HG03565 (cell line): ENCODE results near the gene ZC3HAV1.
"Not testable (repeated sequence)": the region's sequence is repeated elsewhere in the genome, so short reads cannot be mapped to it uniquely, and the experiment has no call there.

ENCODE experiments used
- ATAC-seq: cut with Tn5 transposase; IDR thresholded peaks from one replicate; pipeline ENCODE4 v1.9.1; 2021; ENCODE audit warnings: mild to moderate bottlenecking, moderate library complexity; ENCODE audit not compliant: unreplicated experiment

The ZC3HAV1 gene

DNA sequence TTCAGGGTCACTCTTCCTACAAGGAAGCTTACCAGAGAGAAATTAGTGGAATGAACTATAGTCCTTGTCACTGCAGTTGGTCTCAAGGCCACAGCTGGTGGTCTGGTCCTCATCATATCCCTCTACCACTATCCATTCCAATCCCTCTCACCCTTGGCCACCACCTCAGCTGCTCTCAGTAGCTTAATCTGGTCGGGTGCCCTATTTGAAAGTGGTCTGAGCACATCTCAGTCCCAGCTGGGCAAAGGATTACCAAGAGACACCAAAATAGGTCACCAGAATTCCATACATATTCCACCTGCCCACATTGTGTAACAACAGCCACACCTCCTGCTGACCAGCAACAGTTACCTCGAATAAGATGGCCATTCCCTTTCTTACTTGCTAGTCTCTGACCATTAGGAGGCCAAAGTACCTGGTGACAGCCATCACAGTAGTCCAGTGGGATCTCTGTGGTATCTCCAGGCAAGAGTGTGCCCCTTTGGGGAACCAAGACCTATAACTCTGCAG, 3.3 kb upstream of the ZC3HAV1 start:
- ATAC-seq, result no peak

DNA sequence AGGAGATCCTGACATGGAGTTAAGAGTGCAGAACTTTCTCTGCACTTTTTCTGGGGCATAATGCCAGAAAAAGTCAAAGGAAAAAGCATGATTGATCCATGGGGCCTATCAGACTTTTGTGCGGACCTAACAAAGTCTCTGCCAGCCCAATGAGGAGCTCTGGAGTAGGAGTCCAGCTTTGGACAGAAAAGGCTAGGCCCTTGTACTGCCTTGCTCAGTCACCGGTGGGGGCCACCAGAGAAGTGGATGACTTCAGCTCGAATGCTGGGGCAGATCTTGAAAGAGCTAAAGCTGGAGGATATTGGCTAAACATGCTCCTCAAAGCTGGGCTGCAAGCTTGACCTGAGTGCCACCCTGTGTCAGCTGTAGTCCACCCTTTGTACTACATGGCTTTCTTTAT, 2.8 kb upstream of the ZC3HAV1 start:
- ATAC-seq, result no peak

DNA sequence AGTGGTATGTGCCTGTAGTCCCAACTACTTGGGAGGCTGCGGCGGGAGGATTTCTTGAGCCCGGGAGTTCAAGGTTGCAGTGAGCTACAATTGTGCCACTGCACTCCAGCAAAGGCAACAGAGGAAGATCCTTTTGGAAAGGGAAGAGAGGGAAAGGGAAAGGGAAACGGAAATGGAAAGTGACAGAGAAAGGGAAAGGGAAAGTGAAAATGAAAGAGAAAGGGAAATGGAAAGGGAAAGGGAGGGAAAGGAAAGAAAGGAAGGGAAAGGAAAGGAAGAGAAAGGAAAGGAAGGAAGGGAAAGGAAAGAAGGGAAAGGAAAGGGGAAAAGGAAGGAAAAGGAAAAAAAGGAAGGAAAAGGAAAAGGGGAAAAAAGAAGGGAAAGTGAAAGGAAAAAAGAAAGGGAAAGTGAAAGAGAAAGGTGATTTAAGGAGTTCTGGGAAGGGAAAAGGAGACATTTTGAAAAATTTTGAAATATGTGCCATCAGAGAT, 2.3 kb upstream of the ZC3HAV1 start:
- no peak for ATAC-seq

DNA sequence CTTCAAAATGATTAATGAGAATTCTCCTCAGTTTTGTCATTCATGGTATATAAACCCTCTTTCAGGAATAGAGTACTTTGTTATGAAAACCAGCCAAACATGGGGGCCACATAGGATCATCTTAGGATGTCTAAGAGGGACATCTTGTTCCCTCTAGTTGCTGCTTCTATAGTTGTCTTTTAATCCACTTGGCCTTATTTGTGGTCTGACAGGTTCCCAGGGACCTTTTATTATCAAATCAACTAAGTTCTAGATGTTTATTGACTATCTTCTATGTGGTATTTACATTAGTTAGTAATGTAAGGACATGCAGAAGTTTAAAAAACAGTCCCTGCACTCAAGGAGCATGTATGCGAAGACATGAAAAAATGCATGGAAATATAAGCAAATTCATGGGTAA, 1.6 kb upstream of the ZC3HAV1 start:
- no peak for ATAC-seq

DNA sequence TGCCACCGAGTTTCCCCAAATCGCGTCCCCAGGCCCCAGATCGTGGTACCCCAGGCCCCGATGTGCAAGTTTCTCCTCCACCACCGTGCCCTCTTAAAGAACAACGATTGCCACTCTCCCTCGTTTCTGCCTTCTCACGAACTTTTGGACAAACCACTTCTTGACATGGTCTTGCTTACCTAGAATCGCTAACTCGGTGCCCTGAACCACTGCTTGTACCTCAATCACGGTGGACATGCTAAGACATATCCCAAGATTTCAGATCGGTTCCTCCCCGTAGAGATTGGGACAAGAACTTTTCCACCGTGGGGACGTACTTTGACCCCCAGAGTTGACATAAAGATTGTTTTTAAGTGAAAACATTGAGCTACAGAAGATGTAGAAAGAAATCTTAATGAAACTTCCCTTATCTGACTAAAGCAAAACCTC, 477 bp upstream of the ZC3HAV1 start:
- ATAC-seq, result no peak

DNA sequence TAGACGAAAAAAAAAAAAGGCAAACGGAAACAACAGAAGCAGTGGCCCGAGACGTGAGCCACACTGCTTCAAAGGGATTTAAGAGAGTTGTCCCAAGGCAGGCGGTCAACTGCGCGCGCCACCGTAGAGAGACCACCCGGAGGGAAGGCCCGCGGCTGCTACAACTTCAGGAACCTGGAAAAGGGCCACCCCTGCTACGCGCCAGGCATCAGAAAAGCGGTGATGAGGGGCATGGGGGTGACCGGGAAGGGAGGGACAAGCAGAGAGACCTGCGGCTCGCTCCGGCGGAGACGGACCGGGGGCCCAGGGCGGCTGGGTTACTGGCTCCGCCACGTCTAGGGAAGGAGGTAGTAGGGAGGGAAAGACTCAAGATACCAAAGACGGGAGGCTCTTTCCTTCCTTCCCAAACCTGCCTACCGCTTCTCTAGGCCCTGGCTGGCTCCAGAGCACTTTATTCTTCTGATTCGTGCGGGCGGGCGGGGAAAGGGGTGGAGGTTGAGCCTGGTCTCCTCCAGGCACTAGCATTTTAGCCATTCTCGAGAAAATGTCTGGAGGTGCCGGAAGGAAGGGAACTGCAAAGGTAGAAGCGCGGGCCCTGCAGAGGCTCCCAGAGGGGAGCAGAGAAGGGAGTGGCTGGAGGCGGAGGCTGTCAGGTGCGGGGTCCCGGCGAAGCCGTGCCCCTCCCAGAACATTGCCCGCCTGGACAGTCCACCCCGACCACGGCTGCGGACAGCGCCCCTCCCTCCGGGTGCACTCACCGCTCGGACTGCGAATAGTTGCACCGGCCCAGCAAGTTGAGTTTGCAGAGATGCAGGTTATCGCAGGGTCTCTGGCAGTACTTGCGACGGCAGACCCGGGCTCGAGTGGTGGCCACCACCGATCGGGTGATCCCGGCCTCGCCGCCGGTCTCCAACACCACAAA, 993 bp downstream of the ZC3HAV1 start:
- peak; percentile 1 for ATAC-seq

DNA sequence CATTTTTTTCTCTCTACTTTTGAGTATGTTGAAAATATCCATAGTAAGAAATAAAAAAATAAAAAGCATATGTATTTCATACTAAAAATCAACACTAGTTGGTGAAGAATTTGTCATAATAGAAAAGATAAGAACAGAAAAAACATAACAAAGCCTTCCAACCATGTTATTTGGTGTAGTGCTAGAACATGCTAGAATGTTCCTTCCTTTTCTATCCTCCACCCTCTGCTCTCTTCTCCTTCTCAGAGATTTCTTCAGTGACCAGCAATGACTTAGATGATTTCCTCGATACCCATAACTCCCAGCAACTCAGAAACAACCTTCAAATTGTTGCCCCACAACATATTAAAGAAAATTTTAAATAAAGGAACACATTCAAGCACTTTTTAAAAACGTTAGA, 2.6 kb downstream of the ZC3HAV1 start:
- no peak for ATAC-seq

DNA sequence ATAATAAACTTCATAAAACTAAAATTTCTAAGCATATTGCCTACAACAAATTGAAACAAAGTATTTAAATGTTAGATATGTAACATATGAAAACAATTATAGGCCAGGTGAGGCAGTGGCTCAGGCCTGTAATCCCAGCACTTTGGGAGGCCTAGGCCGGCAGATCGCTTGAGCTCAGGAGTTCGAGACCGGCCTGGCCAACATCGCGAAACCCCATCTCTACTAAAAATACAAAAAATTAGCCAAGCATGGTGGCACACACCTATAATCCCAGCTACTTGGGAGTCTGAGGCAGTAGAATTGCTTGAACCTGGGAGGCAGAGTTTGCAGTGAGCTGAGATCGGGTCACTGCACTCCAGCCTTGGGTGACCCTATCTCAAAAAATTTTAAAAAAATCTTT, 3.3 kb downstream of the ZC3HAV1 start:
- ATAC-seq, result not testable (repeated sequence)

DNA sequence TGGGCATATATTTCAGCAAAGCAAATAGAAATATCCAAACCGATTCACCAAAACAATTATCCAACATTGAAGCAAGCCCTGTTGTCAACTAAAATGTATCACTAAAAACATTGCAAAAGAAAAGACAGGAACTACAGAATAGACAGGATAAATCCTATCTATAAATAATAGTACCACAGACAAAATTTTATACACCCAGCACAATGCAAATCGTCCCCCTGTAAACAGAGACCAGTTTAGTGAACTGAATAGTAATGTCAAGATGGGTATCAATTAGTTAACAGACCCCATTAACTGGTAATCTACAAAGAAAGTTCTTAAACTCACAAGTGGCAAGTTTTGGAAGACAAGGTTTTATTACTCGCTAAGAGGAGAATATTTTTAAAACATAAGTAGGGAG, 4.0 kb downstream of the ZC3HAV1 start:
- ATAC-seq, result no peak

DNA sequence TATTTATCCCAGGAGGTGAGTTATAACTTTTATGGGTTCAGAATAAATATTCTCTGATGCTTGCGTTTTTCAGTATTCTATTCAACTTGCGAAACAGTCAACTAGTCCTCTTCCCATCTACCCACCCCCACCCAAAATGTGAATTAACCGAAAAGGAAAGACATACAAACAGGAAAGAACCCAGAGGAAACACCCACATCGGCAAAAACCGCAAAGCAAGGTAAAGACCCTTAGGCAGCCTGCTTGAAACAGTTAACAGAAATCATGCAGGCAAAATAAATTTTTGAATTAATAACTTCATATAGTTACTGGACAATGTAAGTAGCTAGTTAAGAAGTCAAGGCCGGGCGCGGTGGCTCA, 5.4 kb downstream of the ZC3HAV1 start:
- no peak for ATAC-seq

DNA sequence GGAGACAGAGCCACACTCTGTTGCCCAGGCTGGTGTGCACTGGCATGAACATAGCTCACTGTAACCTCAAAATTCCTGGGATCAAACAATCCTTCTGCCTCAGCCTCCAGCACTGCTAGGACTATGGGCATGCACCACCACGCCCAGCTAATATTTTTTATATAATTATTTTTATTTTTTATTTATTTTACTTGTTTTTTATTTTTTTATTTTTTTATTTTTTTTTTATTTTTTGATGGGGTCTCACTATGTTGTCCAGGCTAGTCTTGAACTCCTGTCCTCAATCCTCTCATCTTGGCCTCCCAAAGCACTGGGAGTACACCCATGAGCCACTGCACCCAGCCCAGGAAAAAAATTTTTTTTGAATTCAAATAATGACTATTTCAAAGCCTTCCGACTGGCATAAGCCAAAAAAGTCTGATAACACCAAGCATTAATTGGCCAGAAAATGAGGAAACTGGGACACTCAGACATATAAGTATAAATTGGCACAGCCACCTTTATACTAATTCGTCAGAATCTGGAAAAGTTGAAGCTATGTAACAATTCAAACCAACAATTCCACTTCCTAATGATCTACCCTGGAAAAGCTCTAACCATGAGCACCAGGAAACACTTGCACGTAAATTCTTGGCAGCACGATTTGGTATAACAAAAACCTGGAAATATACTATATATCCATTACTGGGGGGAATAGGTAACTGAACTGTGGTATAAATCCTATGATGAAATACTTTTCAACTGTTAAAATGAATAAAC, 6.3 kb downstream of the ZC3HAV1 start:
- no peak for ATAC-seq

DNA sequence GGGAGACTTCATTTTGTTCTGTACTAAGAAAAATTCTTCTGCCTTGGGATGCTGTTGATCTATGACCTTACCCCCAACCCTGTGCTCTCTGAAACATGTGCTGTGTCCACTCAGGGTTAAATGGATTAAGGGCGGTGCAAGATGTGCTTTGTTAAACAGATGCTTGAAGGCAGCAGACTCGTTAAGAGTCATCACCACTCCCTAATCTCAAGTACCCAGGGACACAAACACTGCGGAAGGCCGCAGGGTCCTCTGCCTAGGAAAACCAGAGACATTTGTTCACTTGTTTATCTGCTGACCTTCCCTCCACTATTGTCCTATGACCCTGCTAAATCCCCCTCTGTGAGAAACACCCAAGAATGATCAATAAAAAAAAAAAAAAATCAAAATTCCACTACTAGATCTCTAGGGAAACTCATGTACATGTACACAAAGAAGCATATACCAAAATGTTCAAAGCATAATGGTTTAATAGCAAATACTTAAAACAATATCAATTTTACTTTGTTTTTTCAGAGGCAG, 7.8 kb downstream of the ZC3HAV1 start:
- ATAC-seq, result not testable (repeated sequence)

DNA sequence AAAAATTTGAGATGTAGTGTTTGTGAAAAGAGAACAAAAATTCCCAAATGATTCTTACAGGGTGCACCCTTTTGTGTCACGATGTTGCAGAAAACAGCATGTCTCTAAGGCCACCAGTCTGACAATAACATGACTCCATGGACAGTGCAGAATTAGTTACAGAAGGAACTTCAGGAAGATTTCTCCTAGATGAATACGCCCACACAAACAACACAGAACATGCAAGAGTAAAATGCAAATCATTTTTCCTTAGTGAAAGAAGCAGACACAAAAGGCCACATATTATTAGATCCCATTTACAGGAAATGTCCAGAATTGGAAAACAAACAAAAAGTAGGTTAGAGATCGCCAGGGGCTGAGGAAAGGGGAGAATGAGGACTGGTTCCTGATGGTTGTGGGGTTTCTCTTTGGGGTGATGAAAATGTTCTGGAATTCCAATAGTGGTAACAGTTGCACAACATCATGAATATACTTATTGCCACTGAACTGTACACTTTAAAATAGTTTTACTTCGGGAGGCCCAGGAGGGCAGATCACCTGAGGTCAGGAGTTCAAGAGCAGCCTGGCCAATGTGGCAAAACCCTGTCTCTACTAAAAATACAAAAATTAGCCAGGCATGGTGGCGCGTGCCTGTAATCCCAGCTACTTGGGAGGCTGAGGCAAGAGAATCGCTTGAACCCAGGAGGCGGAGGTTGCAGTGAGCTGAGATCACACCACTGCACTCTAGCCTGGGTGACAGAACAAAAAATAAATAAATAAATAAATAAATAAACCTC, 10.2 kb downstream of the ZC3HAV1 start:
- no peak for ATAC-seq

DNA sequence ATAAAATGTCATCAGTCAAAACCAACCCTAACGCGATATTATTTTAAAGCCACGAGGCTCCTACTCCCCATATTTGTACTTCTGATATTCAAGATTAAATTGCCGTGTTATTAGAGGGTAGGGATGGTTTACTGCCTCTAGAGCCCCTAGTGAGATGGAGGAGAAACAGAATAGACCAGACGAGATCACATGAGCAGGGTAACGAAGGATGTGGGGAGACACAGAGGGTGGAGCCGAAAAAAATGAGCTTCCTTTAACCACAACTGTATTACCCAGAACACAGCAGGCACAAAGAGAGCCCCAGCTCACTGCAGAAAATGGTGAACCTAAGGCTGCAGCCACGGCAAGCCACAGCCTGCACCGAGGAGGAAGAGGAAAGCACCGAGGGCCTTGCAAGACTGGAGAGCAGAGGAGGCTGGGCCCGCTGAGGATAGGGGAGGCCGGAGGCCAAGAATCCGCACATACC, 14.3 kb downstream of the ZC3HAV1 start:
- ATAC-seq, result peak; percentile 99

DNA sequence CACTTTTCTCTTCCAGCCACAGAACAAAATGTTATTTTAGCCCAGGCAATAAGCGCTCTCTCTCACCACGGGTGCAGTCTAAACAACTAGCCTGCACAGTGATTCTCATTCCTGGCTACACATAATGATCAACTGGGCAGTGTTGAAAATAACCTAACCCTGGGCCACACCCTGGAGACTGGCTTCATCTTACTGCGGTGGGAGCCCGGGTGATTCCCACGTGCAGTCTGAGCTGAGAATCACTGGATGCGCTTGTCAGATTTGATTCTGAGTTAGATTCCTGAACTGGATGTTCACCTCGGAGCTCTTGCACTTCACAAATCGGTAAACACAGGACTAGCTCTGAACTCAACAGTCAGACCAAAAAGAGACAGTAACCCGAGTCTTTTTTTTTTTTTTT, 14.9 kb downstream of the ZC3HAV1 start:
- no peak for ATAC-seq

DNA sequence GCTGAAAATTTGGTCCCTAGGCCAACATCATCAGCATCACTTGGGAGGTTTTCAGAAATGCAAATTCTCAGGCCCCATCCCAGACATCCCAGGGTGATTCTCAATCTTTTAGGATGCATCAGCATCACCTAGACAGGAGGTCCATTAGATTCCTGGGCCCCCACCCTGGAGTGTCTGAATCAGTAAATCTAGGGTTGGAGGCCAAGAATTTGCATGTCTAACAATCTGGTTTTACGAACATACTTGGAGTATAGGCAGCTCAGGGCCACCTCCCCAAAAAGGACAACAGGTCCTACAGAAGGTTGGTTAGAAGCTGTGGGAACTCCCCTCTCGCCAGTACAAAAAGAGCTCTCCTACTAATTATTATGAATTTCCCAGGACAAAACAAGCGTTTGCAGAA, 15.5 kb downstream of the ZC3HAV1 start:
- ATAC-seq, result no peak

DNA sequence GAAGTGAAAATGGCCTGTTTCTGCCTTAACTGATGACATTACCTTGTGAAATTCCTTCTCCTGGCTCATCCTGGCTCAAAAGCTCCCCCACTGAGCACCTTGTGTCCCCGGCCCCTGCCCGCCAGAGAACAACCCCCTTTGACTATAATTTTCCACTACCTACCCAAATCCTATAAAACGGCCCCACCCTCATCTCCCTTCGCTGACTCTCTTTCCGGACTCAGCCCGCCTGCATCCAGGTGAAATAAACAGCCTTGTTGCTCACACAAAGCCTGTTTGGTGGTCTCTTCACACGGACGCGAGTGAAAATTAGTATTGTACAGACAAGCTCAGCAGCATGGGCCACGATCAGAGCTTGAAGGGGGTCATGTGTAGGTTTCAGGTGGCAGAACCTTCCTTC, 16.0 kb downstream of the ZC3HAV1 start:
- ATAC-seq, result not testable (repeated sequence)

DNA sequence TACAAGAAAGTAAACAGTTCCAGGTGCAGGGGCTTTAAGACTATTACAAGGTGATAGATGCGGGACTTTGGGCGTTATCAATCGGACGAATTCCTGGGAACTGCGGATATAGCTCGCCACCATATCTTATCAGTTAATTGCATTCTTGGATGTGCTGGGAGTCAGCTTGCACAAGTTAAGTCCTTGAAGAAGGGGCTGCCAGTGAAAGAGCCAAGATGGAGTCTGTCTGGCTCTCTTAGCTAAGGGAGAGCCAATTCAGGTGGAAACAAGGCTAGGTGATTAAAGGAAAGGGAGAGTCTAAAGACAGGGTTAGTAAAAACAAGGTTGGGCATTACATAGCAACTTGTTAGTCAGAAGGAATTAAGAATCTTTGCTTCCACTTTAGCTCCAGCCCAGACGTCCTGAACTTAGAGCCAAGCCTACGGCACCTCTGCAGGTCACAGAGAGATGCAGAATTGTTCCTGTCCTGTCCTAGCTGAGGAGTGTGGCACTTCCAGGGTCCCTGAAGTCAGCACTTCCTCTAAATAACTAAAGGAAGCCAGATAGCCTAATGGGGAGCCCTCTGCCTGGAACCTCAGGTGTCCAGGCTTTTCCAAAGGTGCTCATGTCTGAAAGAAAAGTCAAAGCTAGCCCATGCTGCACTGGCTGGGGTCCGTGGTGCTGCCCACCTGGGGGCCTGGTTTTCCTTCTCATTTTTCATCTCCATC, 17.3 kb downstream of the ZC3HAV1 start:
- ATAC-seq, result no peak

DNA sequence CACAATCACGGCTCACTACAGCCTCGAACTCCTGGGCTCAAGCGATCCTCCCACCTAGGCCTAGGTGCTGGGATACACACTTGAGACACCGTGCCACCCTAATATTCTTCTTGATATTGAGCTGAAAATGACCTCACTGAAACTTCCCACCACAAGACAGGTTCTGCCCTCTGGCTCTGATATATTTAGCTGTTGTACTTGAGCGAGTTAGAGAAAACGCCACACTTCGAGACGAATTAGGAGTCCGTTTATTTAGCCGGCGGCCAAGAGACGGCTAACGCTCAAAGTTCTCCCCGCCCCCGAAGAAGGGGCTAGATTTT, 17.9 kb downstream of the ZC3HAV1 start:
- ATAC-seq, result no peak

DNA sequence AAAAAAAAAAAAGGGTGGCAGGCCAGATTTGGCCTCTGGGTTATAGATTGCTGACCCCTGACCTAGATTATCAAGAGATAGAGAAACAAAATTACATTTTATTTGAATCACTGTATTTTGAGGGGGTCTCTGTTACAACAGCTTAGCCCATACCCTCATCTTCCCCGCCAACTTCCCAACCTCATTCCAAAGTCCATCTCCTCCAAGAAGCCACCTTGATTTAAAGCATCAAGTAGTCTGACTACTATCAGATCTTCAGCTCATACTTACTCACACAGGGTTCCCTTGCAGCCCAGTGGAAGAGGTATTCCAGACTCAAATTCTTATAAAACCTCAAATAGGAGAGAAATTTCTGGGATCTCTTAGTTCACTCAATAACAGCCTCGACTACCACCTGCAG, 20.4 kb downstream of the ZC3HAV1 start:
- no peak for ATAC-seq
